ENCODE measurements around the gene AGMO. TPM values are rescaled to one million over a fixed set of nuclear protein-coding genes. Genes with fewer than 3 reads are reported as not detected.

AGMO gene
- polyA plus RNA-seq, 2 of the 4 experiments (the other 2 are of a cell fraction): 2.6 to 7.9 TPM

DNA sequence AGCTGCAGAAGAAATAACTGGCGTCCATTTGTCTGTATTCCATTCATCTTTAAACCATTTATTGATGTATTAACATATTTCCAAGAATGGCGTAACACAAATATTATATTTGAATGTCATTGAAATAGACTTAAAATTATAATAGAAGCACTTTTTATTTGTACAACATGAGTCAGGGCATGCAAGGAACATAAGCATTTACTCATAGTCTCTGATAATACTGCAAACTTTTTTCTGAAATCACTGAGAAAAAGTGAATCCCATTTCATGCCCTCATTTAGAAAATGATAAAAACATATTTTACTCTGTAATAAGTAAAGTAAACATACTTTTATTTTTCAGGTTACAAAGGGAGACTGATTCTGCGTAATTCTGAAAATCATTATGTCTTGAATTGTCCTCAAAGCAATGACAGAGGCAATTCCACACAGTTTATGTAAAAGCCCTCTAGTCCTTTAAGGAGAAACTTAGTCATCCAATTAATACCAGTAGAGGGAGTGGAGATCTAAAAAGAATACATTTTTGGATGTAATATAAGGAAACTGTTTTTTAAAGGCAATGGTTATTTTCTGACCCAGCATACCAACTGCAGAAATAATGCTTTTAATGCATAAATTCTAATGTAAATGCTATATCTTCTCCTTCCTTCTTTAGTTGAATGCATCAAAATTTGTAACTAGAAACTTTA is 58.1 kb downstream of the AGMO start:
- Histone ChIP-seq H3K4me2 (no peak overlapping the region), H3K9me3 (no peaks in the 10 kb centered on the region), H3K4me1 (peaks cover 15% of the 10 kb centered on the region), H3K27ac (no peak overlapping the region), H3K4me3 (no peak overlapping the region)
- ChIA-PET POLR2A (no interaction called here), CTCF (no interaction called here)
- ATAC-seq: no peak
- DNase-seq (ENCODE audit: low read depth in 1 of 2, low spot score in 1 of 2): no peak
- WGBS (ENCODE audit: missing lambda C conversion rate): 49% methylated on average over 3 of the region's 3 CpGs
- FAIRE-seq: no peak
- TF ChIP-seq ESRRA (IDR thresholded peaks at IDR 0.05; ENCODE audit: borderline replicate concordance, low read length) (no peak), NR3C1 (IDR thresholded peaks at IDR 0.05) (no peak), ZNF302 (CRISPR knock-in tag; IDR thresholded peaks at IDR 0.05) (no peak), JUNB (IDR thresholded peaks at IDR 0.05) (no peak), CEBPB (IDR thresholded peaks at IDR 0.05) (no peak), RNF2 (IDR thresholded peaks at IDR 0.05; ENCODE audit: borderline replicate concordance, low read depth) (no peak), TFCP2L1 (CRISPR knock-in tag; IDR thresholded peaks at IDR 0.05) (no peak), ZSCAN20 (CRISPR knock-in tag; IDR thresholded peaks at IDR 0.05) (no peak), POLR2A (IDR thresholded peaks at IDR 0.05; ENCODE audit: low read length) (no peak)
- TF ChIP-seq, protein P1, sequence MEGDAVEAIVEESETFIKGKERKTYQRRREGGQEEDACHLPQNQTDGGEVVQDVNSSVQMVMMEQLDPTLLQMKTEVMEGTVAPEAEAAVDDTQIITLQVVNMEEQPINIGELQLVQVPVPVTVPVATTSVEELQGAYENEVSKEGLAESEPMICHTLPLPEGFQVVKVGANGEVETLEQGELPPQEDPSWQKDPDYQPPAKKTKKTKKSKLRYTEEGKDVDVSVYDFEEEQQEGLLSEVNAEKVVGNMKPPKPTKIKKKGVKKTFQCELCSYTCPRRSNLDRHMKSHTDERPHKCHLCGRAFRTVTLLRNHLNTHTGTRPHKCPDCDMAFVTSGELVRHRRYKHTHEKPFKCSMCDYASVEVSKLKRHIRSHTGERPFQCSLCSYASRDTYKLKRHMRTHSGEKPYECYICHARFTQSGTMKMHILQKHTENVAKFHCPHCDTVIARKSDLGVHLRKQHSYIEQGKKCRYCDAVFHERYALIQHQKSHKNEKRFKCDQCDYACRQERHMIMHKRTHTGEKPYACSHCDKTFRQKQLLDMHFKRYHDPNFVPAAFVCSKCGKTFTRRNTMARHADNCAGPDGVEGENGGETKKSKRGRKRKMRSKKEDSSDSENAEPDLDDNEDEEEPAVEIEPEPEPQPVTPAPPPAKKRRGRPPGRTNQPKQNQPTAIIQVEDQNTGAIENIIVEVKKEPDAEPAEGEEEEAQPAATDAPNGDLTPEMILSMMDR (IDR thresholded peaks at IDR 0.05): no peak
- TF ChIP-seq, protein P2, sequence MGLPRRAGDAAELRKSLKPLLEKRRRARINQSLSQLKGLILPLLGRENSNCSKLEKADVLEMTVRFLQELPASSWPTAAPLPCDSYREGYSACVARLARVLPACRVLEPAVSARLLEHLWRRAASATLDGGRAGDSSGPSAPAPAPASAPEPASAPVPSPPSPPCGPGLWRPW (IDR thresholded peaks at IDR 0.05): no peak
- TF ChIP-seq, protein P3, sequence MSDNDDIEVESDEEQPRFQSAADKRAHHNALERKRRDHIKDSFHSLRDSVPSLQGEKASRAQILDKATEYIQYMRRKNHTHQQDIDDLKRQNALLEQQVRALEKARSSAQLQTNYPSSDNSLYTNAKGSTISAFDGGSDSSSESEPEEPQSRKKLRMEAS (IDR thresholded peaks at IDR 0.05): no peak
- TF ChIP-seq, protein P4, sequence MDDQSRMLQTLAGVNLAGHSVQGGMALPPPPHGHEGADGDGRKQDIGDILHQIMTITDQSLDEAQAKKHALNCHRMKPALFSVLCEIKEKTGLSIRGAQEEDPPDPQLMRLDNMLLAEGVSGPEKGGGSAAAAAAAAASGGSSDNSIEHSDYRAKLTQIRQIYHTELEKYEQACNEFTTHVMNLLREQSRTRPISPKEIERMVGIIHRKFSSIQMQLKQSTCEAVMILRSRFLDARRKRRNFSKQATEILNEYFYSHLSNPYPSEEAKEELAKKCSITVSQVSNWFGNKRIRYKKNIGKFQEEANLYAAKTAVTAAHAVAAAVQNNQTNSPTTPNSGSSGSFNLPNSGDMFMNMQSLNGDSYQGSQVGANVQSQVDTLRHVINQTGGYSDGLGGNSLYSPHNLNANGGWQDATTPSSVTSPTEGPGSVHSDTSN (IDR thresholded peaks at IDR 0.05): no peak
- TF ChIP-seq, protein P5, sequence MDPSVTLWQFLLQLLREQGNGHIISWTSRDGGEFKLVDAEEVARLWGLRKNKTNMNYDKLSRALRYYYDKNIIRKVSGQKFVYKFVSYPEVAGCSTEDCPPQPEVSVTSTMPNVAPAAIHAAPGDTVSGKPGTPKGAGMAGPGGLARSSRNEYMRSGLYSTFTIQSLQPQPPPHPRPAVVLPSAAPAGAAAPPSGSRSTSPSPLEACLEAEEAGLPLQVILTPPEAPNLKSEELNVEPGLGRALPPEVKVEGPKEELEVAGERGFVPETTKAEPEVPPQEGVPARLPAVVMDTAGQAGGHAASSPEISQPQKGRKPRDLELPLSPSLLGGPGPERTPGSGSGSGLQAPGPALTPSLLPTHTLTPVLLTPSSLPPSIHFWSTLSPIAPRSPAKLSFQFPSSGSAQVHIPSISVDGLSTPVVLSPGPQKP (IDR thresholded peaks at IDR 0.05; ENCODE audit: low read depth, low read length): no peak

DNA sequence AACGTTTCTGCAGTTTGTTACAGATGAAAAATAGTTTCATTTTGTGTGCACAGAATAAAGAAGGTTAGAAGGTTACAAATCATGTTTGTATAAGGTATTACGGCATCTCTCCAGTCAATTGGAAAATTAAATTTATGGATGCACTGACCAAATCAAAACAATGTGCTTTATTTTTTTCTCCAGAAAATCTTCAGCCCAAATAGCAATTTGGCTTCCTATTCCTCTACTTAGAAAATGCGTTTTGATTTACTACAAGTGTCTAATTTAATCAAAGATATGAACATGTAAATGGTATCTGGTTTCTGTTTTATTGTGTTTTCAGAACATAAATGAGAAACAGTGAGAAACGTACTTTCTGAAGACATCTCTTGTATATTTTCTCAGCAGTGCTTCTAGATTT is 63.4 kb downstream of the AGMO start:
- Histone ChIP-seq H3K4me3 (no peak overlapping the region), H3K9me3 (no peaks in the 10 kb centered on the region), H3K4me2 (no peak overlapping the region), H3K4me1 (no peaks in the 10 kb centered on the region), H3K27ac (no peak overlapping the region)
- TF ChIP-seq, protein P6, sequence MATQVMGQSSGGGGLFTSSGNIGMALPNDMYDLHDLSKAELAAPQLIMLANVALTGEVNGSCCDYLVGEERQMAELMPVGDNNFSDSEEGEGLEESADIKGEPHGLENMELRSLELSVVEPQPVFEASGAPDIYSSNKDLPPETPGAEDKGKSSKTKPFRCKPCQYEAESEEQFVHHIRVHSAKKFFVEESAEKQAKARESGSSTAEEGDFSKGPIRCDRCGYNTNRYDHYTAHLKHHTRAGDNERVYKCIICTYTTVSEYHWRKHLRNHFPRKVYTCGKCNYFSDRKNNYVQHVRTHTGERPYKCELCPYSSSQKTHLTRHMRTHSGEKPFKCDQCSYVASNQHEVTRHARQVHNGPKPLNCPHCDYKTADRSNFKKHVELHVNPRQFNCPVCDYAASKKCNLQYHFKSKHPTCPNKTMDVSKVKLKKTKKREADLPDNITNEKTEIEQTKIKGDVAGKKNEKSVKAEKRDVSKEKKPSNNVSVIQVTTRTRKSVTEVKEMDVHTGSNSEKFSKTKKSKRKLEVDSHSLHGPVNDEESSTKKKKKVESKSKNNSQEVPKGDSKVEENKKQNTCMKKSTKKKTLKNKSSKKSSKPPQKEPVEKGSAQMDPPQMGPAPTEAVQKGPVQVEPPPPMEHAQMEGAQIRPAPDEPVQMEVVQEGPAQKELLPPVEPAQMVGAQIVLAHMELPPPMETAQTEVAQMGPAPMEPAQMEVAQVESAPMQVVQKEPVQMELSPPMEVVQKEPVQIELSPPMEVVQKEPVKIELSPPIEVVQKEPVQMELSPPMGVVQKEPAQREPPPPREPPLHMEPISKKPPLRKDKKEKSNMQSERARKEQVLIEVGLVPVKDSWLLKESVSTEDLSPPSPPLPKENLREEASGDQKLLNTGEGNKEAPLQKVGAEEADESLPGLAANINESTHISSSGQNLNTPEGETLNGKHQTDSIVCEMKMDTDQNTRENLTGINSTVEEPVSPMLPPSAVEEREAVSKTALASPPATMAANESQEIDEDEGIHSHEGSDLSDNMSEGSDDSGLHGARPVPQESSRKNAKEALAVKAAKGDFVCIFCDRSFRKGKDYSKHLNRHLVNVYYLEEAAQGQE (IDR thresholded peaks at IDR 0.05): no peak
- TF ChIP-seq, protein P7, sequence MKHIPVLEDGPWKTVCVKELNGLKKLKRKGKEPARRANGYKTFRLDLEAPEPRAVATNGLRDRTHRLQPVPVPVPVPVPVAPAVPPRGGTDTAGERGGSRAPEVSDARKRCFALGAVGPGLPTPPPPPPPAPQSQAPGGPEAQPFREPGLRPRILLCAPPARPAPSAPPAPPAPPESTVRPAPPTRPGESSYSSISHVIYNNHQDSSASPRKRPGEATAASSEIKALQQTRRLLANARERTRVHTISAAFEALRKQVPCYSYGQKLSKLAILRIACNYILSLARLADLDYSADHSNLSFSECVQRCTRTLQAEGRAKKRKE (CRISPR knock-in tag; IDR thresholded peaks at IDR 0.05; ENCODE audit: low read depth): no peak
- no peak for TF ChIP-seq JUNB (IDR thresholded peaks at IDR 0.05)
- no peak for TF ChIP-seq RFX5 (IDR thresholded peaks at IDR 0.05)
- no peak for TF ChIP-seq ESRRA (IDR thresholded peaks at IDR 0.05; ENCODE audit: borderline replicate concordance, low read length)
- TF ChIP-seq, protein P4 (IDR thresholded peaks at IDR 0.05): no peak
- no peak for TF ChIP-seq HEYL (CRISPR knock-in tag; IDR thresholded peaks at IDR 0.05)
- TF ChIP-seq, protein P8, sequence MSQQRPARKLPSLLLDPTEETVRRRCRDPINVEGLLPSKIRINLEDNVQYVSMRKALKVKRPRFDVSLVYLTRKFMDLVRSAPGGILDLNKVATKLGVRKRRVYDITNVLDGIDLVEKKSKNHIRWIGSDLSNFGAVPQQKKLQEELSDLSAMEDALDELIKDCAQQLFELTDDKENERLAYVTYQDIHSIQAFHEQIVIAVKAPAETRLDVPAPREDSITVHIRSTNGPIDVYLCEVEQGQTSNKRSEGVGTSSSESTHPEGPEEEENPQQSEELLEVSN (IDR thresholded peaks at IDR 0.05; ENCODE audit: borderline replicate concordance, low read depth): no peak
- no peak for TF ChIP-seq TP53 (CRISPR knock-in tag; IDR thresholded peaks at IDR 0.05)
- TF ChIP-seq ZFP36 (IDR thresholded peaks at IDR 0.05; ENCODE audit: borderline replicate concordance, partially characterized antibody): no peak
- TF ChIP-seq POLR2A (IDR thresholded peaks at IDR 0.05; ENCODE audit: low read length): no peak
- 26% methylated on average over 4 of the region's 4 CpGs for WGBS (ENCODE audit: missing lambda C conversion rate)
- FAIRE-seq (no peak), DNase-seq (ENCODE audit: low read depth in 1 of 2, low spot score in 1 of 2) (no peak), ATAC-seq (no peak)
- CTCF ChIA-PET: no interaction called here
- POLR2A ChIA-PET: no interaction called here
